CD4-positive, alpha-beta T cell (primary cell): ENCODE data around the gene KANK4. TPM values are rescaled to one million over a fixed set of nuclear protein-coding genes. Genes with fewer than 3 reads are reported as not detected.

Experiments
- ATAC-seq: fragments of 200-7000 bp; cut with Tn5 transposase; one replicate; pipeline ENCODE4 v1.10.0; 2022; ENCODE audit warnings: mild to moderate bottlenecking; ENCODE audit not compliant: poor library complexity
- CTCF ChIA-PET: fragments of 350-600 bp; sonication (Branson Sonifier 250); formaldehyde crosslinking; loops from one replicate; lab custom pipeline; 2021; ENCODE audit warnings: antibody characterized with exemption, inconsistent platforms; lab: Charles Lee
- POLR2A ChIA-PET: fragments of 350-600 bp; sonication (Branson Sonifier 250); formaldehyde crosslinking; loops from one replicate; lab custom pipeline; 2021; ENCODE audit warnings: antibody characterized with exemption, inconsistent platforms; lab: Charles Lee
- DNase-seq, 14 experiments: peaks; one replicate each; pipeline ENCODE4 v3.0.0-alpha.2; 2013 to 2020; ENCODE audit warnings: mixed read lengths in 2 of 14
- H3K27ac ChIP-seq, 2 donors: one replicate each; pipeline versions ENCODE4 v1.5.1 to v1.7.0; 2013; ENCODE audit warnings: low read length in 2 of 2, low read depth in 1 of 2, mild to moderate bottlenecking in 1 of 2
- H3K27me3 ChIP-seq, 2 experiments: 1 replicate in 1 of 2; 2 replicates in 1 of 2; pipeline versions ENCODE4 v1.6.1 to v1.7.0; 2013; ENCODE audit warnings: low read length in 2 of 2, control low read depth in 1 of 2, mild to moderate bottlenecking in 1 of 2, moderate library complexity in 1 of 2; ENCODE audit not compliant: insufficient read depth in 2 of 2, control insufficient read depth in 1 of 2
- H3K36me3 ChIP-seq: one replicate; pipeline ENCODE4 v1.6.1; 2013; ENCODE audit warnings: low read length, control low read depth; ENCODE audit not compliant: insufficient read depth
- H3K4me1 ChIP-seq: one replicate; pipeline ENCODE4 v1.6.1; 2013; ENCODE audit warnings: low read length, control low read depth; ENCODE audit not compliant: insufficient read depth
- H3K4me3 ChIP-seq: one replicate; pipeline ENCODE4 v1.5.1; 2013; ENCODE audit warnings: mild to moderate bottlenecking, low read length, moderate library complexity
- H3K9me3 ChIP-seq, 2 experiments: 1 replicate in 1 of 2; 2 replicates in 1 of 2; pipeline versions ENCODE4 v1.6.1 to v1.7.0; 2013; ENCODE audit warnings: low read length in 2 of 2, mild to moderate bottlenecking in 2 of 2, control low read depth in 1 of 2, moderate library complexity in 1 of 2; ENCODE audit not compliant: control insufficient read depth in 1 of 2, insufficient read depth in 1 of 2
- H3K27ac Mint-ChIP-seq: one replicate; pipeline ENCODE4 v1.8.0; 2020; ENCODE audit warnings: mixed read lengths
- H3K27me3 Mint-ChIP-seq: one replicate; pipeline ENCODE4 v1.8.0; 2021; ENCODE audit warnings: mixed read lengths
- H3K36me3 Mint-ChIP-seq: one replicate; pipeline ENCODE4 v1.8.0; 2021; ENCODE audit warnings: low read depth, mixed read lengths
- H3K4me1 Mint-ChIP-seq: one replicate; pipeline ENCODE4 v1.8.0; 2021; ENCODE audit warnings: low read depth, mixed read lengths
- H3K4me3 Mint-ChIP-seq: one replicate; pipeline ENCODE4 v1.8.0; 2020; ENCODE audit warnings: mild to moderate bottlenecking, mixed read lengths
- H3K9me3 Mint-ChIP-seq: one replicate; pipeline ENCODE4 v1.8.0; 2020; ENCODE audit warnings: mixed read lengths
- intact Hi-C, 2 experiments: fragments of 100-400 bp; cut with DNase I in 1 of 2; cut with micrococcal nuclease in 1 of 2; formaldehyde crosslinking; loops; one replicate each; pipeline versions ENCODE4 v1.15.1 to v1.9.0; 2023 to 2025; cut with DNase I, micrococcal nuclease
- total RNA-seq, 174 experiments: library from RNA in 2 of 174; stranded (reverse) in 2 of 174; gene quantifications; one replicate each; pipeline ENCODE4 v1.2.3 and lab custom pipeline; 2021 to 2026
- TF ChIP-seq, protein P1 (sequence below): fragments of 200-600 bp; IDR thresholded peaks from one replicate; pipeline ENCODE4 v1.8.0; 2022; ENCODE audit warnings: antibody characterized with exemption, mild to moderate bottlenecking

The KANK4 gene
- total RNA-seq, 2 experiments from 2014 or later: not detected

DNA sequence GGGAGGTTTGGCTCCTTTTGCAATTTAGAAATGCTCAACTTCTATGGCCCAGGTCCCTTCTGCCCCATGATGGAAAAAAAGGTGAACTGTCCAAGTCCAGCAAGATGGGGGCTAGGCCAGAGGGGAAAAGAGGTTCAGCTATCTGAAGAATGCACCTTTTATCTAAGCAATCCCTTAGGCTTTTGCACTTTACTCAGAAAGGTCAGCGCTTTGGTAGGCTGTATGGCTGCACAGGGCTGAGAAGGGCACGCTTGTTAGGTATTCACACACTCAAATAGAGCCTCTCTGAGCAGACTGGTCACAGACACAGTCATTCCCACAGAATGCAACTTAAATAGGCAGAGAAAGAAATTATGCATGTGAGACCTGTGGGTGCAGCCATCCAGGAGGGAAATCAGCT is 31.0 kb downstream of the KANK4 start:
- no peak overlapping the region for H3K4me3 ChIP-seq
- H3K4me3 Mint-ChIP-seq: no peak overlapping the region
- ATAC-seq (no peak), DNase-seq (no peak)
- CTCF ChIA-PET: no interaction called here
- no peak overlapping the region for H3K27ac Mint-ChIP-seq
- H3K27ac ChIP-seq: no peak overlapping the region
- no peaks in the 10 kb centered on the region for H3K36me3 ChIP-seq
- TF ChIP-seq, protein P1, sequence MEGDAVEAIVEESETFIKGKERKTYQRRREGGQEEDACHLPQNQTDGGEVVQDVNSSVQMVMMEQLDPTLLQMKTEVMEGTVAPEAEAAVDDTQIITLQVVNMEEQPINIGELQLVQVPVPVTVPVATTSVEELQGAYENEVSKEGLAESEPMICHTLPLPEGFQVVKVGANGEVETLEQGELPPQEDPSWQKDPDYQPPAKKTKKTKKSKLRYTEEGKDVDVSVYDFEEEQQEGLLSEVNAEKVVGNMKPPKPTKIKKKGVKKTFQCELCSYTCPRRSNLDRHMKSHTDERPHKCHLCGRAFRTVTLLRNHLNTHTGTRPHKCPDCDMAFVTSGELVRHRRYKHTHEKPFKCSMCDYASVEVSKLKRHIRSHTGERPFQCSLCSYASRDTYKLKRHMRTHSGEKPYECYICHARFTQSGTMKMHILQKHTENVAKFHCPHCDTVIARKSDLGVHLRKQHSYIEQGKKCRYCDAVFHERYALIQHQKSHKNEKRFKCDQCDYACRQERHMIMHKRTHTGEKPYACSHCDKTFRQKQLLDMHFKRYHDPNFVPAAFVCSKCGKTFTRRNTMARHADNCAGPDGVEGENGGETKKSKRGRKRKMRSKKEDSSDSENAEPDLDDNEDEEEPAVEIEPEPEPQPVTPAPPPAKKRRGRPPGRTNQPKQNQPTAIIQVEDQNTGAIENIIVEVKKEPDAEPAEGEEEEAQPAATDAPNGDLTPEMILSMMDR: no peak
- H3K36me3 Mint-ChIP-seq: no peaks in the 10 kb centered on the region
- peaks cover 26% of the 10 kb centered on the region for H3K27me3 Mint-ChIP-seq
- intact Hi-C loops: no loop called here
- POLR2A ChIA-PET: no interaction called here
- no peaks in the 10 kb centered on the region for H3K9me3 Mint-ChIP-seq
- H3K9me3 ChIP-seq: no peaks in the 10 kb centered on the region
- no peaks in the 10 kb centered on the region for H3K4me1 ChIP-seq
- H3K4me1 Mint-ChIP-seq: no peaks in the 10 kb centered on the region
- no peaks in the 10 kb centered on the region for H3K27me3 ChIP-seq

DNA sequence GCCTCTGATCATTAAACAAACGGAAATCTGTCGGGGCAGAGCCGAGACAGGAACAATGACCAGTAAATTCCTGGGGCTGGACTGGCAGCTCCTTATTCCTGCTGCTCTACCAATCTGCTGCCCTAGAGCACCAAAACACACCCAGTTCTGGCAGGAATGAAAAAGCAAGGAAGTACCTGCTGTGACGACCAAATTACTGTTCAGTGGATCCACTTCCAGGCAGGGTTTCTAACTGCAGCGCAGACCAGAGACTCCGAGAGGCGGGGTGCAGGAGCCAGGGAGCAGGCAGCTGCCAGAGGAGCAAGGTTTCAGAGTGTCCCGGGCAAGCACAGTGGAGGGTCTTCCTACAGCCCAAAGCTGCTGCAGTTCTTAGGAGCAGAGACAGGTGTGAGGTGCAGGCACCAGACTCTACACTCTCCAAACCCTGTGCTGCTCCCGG is 32.4 kb downstream of the KANK4 start:
- peaks cover 26% of the 10 kb centered on the region for H3K27me3 Mint-ChIP-seq

DNA sequence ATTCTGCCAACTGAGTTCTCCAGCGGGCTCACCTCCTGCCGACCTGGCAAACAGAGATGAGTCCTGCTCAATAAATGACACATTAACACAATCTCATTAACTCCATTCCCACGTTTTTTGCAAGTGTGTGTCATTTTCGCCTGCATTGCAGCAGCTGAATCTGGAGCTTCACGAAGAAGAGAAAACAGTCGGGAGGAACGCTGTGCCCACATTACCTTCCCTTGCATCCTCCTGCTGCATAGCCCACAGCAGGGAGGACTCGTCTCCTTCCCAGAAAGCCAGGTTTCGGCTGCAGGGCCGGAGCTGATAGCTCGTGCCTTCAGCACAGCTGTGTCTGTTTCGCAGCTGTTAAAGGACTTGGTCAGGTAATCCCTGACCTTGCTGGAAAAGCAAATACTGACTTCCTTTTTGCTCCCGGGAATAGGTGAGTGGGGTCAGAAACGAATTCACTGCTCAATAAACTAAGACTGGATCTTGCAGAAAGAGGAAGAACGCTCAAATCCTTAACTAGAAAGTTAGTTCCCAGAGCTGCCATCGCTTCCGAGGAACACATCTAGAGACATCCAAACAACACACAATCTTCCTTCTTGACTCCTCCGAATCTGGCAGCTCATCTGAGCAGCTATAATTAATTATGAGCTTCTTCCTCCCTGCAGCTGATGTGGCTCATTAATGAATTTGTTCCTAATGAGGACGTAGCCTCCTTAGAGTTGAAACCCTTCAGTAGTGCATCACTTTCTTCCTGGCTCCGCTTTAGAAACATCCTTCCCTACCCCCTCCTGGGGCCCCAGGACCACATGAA is 33.0 kb downstream of the KANK4 start:
- ChIA-PET CTCF (no interaction called here), POLR2A (no interaction called here)
- Histone ChIP-seq H3K4me3 (no peak overlapping the region), H3K27me3 (no peaks in the 10 kb centered on the region), H3K36me3 (no peaks in the 10 kb centered on the region), H3K4me1 (no peaks in the 10 kb centered on the region), H3K9me3 (no peaks in the 10 kb centered on the region), H3K27ac (no peak overlapping the region)
- H3K36me3 Mint-ChIP-seq: no peaks in the 10 kb centered on the region
- H3K4me1 Mint-ChIP-seq: no peaks in the 10 kb centered on the region
- H3K9me3 Mint-ChIP-seq: no peaks in the 10 kb centered on the region
- ATAC-seq (no peak), DNase-seq (no peak)
- intact Hi-C loops: no loop called here
- H3K27ac Mint-ChIP-seq: no peak overlapping the region
- TF ChIP-seq, protein P1: no peak
- H3K27me3 Mint-ChIP-seq: peaks cover 26% of the 10 kb centered on the region
- no peak overlapping the region for H3K4me3 Mint-ChIP-seq

More for the DNA sequence above, 32.4 kb downstream of the KANK4 start:
- Histone ChIP-seq H3K4me1 (no peaks in the 10 kb centered on the region), H3K9me3 (no peaks in the 10 kb centered on the region), H3K27me3 (no peaks in the 10 kb centered on the region), H3K36me3 (no peaks in the 10 kb centered on the region), H3K27ac (no peak overlapping the region), H3K4me3 (no peak overlapping the region)
- no peak overlapping the region for H3K4me3 Mint-ChIP-seq
- no peaks in the 10 kb centered on the region for H3K4me1 Mint-ChIP-seq
- TF ChIP-seq, protein P1: no peak
- intact Hi-C loops: no loop called here
- ChIA-PET POLR2A (no interaction called here), CTCF (no interaction called here)
- ATAC-seq: no peak
- H3K27ac Mint-ChIP-seq: no peak overlapping the region
- DNase-seq: no peak
- H3K9me3 Mint-ChIP-seq: no peaks in the 10 kb centered on the region
- no peaks in the 10 kb centered on the region for H3K36me3 Mint-ChIP-seq
